ENCODE data around the gene DUSP28.
"Not testable (repeated sequence)": the region's sequence is repeated elsewhere in the genome, so short reads cannot be mapped to it uniquely, and the experiment has no call there.

DUSP28 gene

GRCh38 chr2:240520130-240520973 is 39.8 kb upstream of the DUSP28 start:
- DNase-seq (ENCODE audit: extremely low spot score), result no peak
- ChIA-PET POLR2A (no interaction called here), CTCF (no interaction called here)
- TF ChIP-seq TARDBP (IDR thresholded peaks at IDR 0.05) (peak; percentile 89), NFRKB (IDR thresholded peaks at IDR 0.05) (no peak)

DNA sequence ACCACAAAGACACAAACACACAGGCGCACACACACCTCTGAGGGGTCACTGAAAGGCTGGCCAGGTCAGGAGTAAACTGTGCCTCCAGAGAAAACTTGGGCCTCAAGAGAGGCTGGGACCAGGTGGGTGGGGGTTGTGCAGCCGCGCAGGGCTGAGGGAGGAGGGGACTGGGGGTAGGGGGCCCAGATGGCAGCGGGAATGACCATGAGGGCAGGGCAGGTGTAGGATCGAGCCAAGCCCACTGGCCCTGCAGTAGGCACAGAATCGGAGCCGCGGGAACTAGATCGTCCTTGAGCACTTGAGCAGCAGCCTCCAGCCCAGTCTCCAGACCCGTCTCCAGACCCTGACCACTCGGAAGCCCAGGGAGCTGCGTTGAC is 39.2 kb upstream of the DUSP28 start:
- POLR2A ChIA-PET, result no interaction called here
- CTCF ChIA-PET, result no interaction called here
- TF ChIP-seq ARNT (IDR thresholded peaks at IDR 0.05) (no peak), BHLHE40 (IDR thresholded peaks at IDR 0.05; ENCODE audit: borderline replicate concordance) (no peak), NFRKB (IDR thresholded peaks at IDR 0.05) (no peak), FOXK2 (IDR thresholded peaks at IDR 0.05) (no peak), CTBP1 (IDR thresholded peaks at IDR 0.05; ENCODE audit: borderline replicate concordance) (no peak), ZNF384 (IDR thresholded peaks at IDR 0.05) (no peak), L3MBTL2 (conservative IDR thresholded peaks at IDR 0.05) (no peak), SP1 (IDR thresholded peaks at IDR 0.05) (no peak), FOXA1 (IDR thresholded peaks at IDR 0.05) (no peak), SUZ12 (IDR thresholded peaks at IDR 0.05) (no peak), LEF1 (IDR thresholded peaks at IDR 0.05; ENCODE audit: borderline replicate concordance) (no peak), TARDBP (IDR thresholded peaks at IDR 0.05) (no peak), FOXM1 (IDR thresholded peaks at IDR 0.05; ENCODE audit: borderline replicate concordance) (no peak), PKNOX1 (IDR thresholded peaks at IDR 0.05) (no peak), ELF4 (IDR thresholded peaks at IDR 0.05) (no peak), HDGF (IDR thresholded peaks at IDR 0.05; ENCODE audit: borderline replicate concordance) (no peak)
- no peak for DNase-seq (ENCODE audit: extremely low spot score)

DNA sequence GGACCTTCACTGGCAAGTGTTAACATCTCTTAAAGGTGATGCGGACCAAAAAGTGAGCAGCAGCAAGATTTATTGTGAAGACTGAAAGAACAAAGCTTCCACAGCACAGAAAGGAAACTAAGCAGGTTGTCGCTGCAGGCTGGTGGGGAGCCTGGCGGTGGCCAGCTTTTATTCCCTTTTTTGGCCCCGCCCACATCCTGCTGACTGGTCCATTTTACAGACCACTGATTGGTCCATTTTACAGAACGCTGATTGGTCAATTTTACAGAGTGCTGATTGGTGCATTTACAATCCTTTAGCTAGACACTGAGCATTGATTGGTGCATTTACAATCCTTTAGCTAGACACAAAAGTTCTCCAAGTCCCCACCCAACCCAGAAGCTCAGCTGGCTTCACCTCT is 38.3 kb upstream of the DUSP28 start:
- DNase-seq (ENCODE audit: extremely low spot score); CTCF ChIA-PET; POLR2A ChIA-PET: not testable (repeated sequence)

DNA sequence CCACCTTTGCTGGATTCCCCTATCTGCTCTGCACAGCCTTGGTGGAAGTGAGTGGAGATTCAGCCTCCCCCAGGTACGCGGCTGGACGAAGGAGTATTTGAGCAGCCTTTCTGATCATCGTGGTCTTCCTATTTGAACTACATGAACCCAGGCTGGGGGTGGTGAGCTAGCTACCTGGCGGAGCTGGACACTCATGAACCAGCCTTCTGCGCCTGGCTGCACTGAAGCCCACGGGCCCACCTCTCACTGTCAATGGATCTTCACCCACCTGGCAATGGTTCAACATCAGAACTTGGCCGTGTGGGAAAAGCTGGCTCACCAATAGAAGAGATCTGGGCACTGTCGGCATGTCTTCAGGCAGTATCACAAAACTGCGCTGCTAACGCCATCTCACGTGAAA is 37.8 kb upstream of the DUSP28 start:
- CTCF ChIA-PET, result no interaction called here
- TF ChIP-seq HDGF (IDR thresholded peaks at IDR 0.05; ENCODE audit: borderline replicate concordance), result no peak
- no peak for TF ChIP-seq PKNOX1 (IDR thresholded peaks at IDR 0.05)
- TF ChIP-seq SP1 (IDR thresholded peaks at IDR 0.05), result no peak
- TF ChIP-seq FOXK2 (IDR thresholded peaks at IDR 0.05), result no peak
- no peak for TF ChIP-seq ARNT (IDR thresholded peaks at IDR 0.05)
- no peak for TF ChIP-seq ZNF384 (IDR thresholded peaks at IDR 0.05)
- TF ChIP-seq SUZ12 (IDR thresholded peaks at IDR 0.05), result no peak
- TF ChIP-seq ELF4 (IDR thresholded peaks at IDR 0.05), result no peak
- TF ChIP-seq NFRKB (IDR thresholded peaks at IDR 0.05), result no peak
- no peak for TF ChIP-seq CTBP1 (IDR thresholded peaks at IDR 0.05; ENCODE audit: borderline replicate concordance)
- POLR2A ChIA-PET, result no interaction called here
- DNase-seq (ENCODE audit: extremely low spot score), result no peak

- ChIA-PET POLR2A (no interaction called here), CTCF (no interaction called here)
- TF ChIP-seq SUZ12 (IDR thresholded peaks at IDR 0.05) (no peak), BHLHE40 (IDR thresholded peaks at IDR 0.05; ENCODE audit: borderline replicate concordance) (no peak), ARNT (IDR thresholded peaks at IDR 0.05) (no peak), CTBP1 (IDR thresholded peaks at IDR 0.05; ENCODE audit: borderline replicate concordance) (no peak), NFRKB (IDR thresholded peaks at IDR 0.05) (no peak), LEF1 (IDR thresholded peaks at IDR 0.05; ENCODE audit: borderline replicate concordance) (no peak)
- DNase-seq (ENCODE audit: extremely low spot score), result no peak
Measured at GRCh38 chr2:240523451-240524281, 36.5 kb upstream of the DUSP28 start.

GRCh38 chr2:240524963-240525718 is 35.0 kb upstream of the DUSP28 start:
- POLR2A ChIA-PET, result no interaction called here
- TF ChIP-seq BHLHE40 (IDR thresholded peaks at IDR 0.05; ENCODE audit: borderline replicate concordance) (no peak), LEF1 (IDR thresholded peaks at IDR 0.05; ENCODE audit: borderline replicate concordance) (no peak), PKNOX1 (IDR thresholded peaks at IDR 0.05) (no peak), SUZ12 (IDR thresholded peaks at IDR 0.05) (no peak)
- DNase-seq (ENCODE audit: extremely low spot score), result no peak
- CTCF ChIA-PET, result no interaction called here

Measured in HEK293T (cell line).